WTC11 (cell line): ENCODE measurements around the gene ADCY2. TPM values are rescaled to one million over a fixed set of nuclear protein-coding genes. Genes with fewer than 3 reads are reported as not detected.
A peak's percentile ranks its signal among the peaks of the same experiment; 100 is the strongest.

Experiments used
- ATAC-seq: fragments of 200-7000 bp; cut with Tn5 transposase; 2 replicates; pipeline ENCODE4 v1.10.0; 2021; ENCODE audit warnings: mild to moderate bottlenecking, moderate library complexity
- CTCF ChIA-PET: fragments of 300-600 bp; sonication (Branson Sonifier 250); formaldehyde crosslinking; loops from one replicate; lab custom pipeline; 2021; ENCODE audit warnings: antibody characterized with exemption; lab: Charles Lee
- POLR2A ChIA-PET: fragments of 350-600 bp; sonication (Branson Sonifier 250); formaldehyde crosslinking; loops from one replicate; lab custom pipeline; 2021; ENCODE audit warnings: antibody characterized with exemption; lab: Charles Lee
- DNase-seq: peaks from one replicate; pipeline ENCODE4 v3.0.0; 2021; ENCODE audit warnings: low spot score
- H3K27ac Mint-ChIP-seq: 2 replicates; pipeline ENCODE4 v1.8.0; 2021; ENCODE audit warnings: mixed read lengths
- H3K27me3 Mint-ChIP-seq: 2 replicates; pipeline ENCODE4 v1.8.0; 2021; ENCODE audit warnings: low read depth, mild to moderate bottlenecking, moderate library complexity, mixed read lengths
- H3K36me3 Mint-ChIP-seq: 2 replicates; pipeline ENCODE4 v1.8.0; 2021; ENCODE audit warnings: mixed read lengths
- H3K4me1 Mint-ChIP-seq: 2 replicates; pipeline ENCODE4 v1.8.0; 2022; ENCODE audit warnings: mixed read lengths
- H3K4me3 Mint-ChIP-seq: 2 replicates; pipeline ENCODE4 v1.8.0; 2021; ENCODE audit warnings: mild to moderate bottlenecking, moderate library complexity, mixed read lengths
- H3K9me3 Mint-ChIP-seq: 2 replicates; pipeline ENCODE4 v1.8.0; 2021; ENCODE audit warnings: mixed read lengths
- ARID4B ChIP-seq: sonication (generic); formaldehyde crosslinking; IDR thresholded peaks from 2 replicates; pipeline ENCODE4 v1.8.0; 2023; ENCODE audit warnings: missing genetic modification reagents, mild to moderate bottlenecking, borderline replicate concordance
- ATF2 ChIP-seq: sonication (generic); formaldehyde crosslinking; IDR thresholded peaks from 2 replicates; pipeline ENCODE4 v1.8.1; 2022; ENCODE audit warnings: low read depth, missing genetic modification reagents, borderline replicate concordance
- ATF6 ChIP-seq: sonication (generic); formaldehyde crosslinking; IDR thresholded peaks from 2 replicates; pipeline ENCODE4 v1.8.1; 2023; ENCODE audit warnings: mild to moderate bottlenecking, missing genetic modification reagents
- CREM ChIP-seq: sonication (generic); formaldehyde crosslinking; IDR thresholded peaks from 2 replicates; pipeline ENCODE4 v1.8.1; 2022; ENCODE audit warnings: mild to moderate bottlenecking, missing genetic modification reagents, moderate library complexity
- ERG ChIP-seq: fragments of 250-450 bp; sonication (Bioruptor Pico); IDR thresholded peaks from 2 replicates; pipeline ENCODE4 v1.8.0; 2021; ENCODE audit warnings: mild to moderate bottlenecking
- ESRRA ChIP-seq: sonication (generic); formaldehyde crosslinking; IDR thresholded peaks from 2 replicates; pipeline ENCODE4 v1.8.1; 2022; ENCODE audit warnings: mild to moderate bottlenecking, missing genetic modification reagents, borderline replicate concordance
- NFYB ChIP-seq: sonication (generic); formaldehyde crosslinking; conservative IDR thresholded peaks from 2 replicates; pipeline ENCODE4 v1.8.0; 2022; ENCODE audit warnings: low read depth, missing genetic modification reagents
- NR1H2 ChIP-seq: sonication (generic); formaldehyde crosslinking; IDR thresholded peaks from 2 replicates; pipeline ENCODE4 v1.9.0; 2021; ENCODE audit warnings: mild to moderate bottlenecking, moderate library complexity, missing genetic modification reagents
- RELA ChIP-seq: sonication (generic); formaldehyde crosslinking; IDR thresholded peaks from 2 replicates; pipeline ENCODE4 v1.8.1; 2022; ENCODE audit warnings: missing genetic modification reagents, mild to moderate bottlenecking, borderline replicate concordance
- SMAD3 ChIP-seq: sonication (generic); formaldehyde crosslinking; IDR thresholded peaks from 2 replicates; pipeline ENCODE4 v1.8.0; 2022; ENCODE audit warnings: missing genetic modification reagents, mild to moderate bottlenecking, borderline replicate concordance
- SOX15 ChIP-seq: fragments of 250-450 bp; sonication (Bioruptor Pico); IDR thresholded peaks from 2 replicates; pipeline ENCODE4 v1.9.0; 2021; ENCODE audit warnings: mild to moderate bottlenecking
- SP1 ChIP-seq: sonication (generic); formaldehyde crosslinking; conservative IDR thresholded peaks from 2 replicates; pipeline ENCODE4 v1.8.1; 2022; ENCODE audit warnings: missing genetic modification reagents
- USF2 ChIP-seq: sonication (generic); formaldehyde crosslinking; IDR thresholded peaks from 2 replicates; pipeline ENCODE4 v1.8.1; 2023; ENCODE audit warnings: mild to moderate bottlenecking, missing genetic modification reagents, moderate library complexity
- ZBTB43 ChIP-seq: sonication (generic); formaldehyde crosslinking; IDR thresholded peaks from 2 replicates; pipeline ENCODE4 v1.8.1; 2023; ENCODE audit warnings: mild to moderate bottlenecking, missing genetic modification reagents
- ZNF121 ChIP-seq: sonication (generic); formaldehyde crosslinking; IDR thresholded peaks from 2 replicates; pipeline ENCODE4 v1.8.0; 2023; ENCODE audit warnings: missing genetic modification reagents
- ZNF317 ChIP-seq: sonication (generic); formaldehyde crosslinking; IDR thresholded peaks from 2 replicates; pipeline ENCODE4 v1.8.1; 2023; ENCODE audit warnings: low read depth, mild to moderate bottlenecking, moderate library complexity, missing genetic modification reagents, borderline replicate concordance
- ZNF423 ChIP-seq: fragments of 250-450 bp; sonication (Bioruptor Pico); IDR thresholded peaks from 2 replicates; pipeline ENCODE4 v2.1.2; 2022; ENCODE audit warnings: mild to moderate bottlenecking, moderate library complexity
- ZNF671 ChIP-seq: fragments of 250-450 bp; sonication (Bioruptor Pico); IDR thresholded peaks from 2 replicates; pipeline ENCODE4 v1.8.0; 2021; ENCODE audit warnings: mild to moderate bottlenecking
- total RNA-seq: library from RNA; stranded (reverse); gene quantifications from 3 replicates; pipeline ENCODE4 v1.2.3, GENCODE V29; 2021

ADCY2 gene
- total RNA-seq, 1 experiment from 2014 or later, result 142 TPM

- CTCF ChIA-PET, result interaction anchor here (1.2 kb wide), 1 partner anchor 58 kb away, joined by 3 read pairs; no protein-coding TSS in a partner anchor
- Mint-ChIP-seq H3K27ac (0 out of 2 replicates have a peak overlapping the region, but pooled peaks have one; percentile 33), H3K27me3 (no peaks in the 10 kb centered on the region), H3K36me3 (peaks cover 13% of the 10 kb centered on the region), H3K4me3 (no peak overlapping the region)
- ATAC-seq, result no peak
- TF ChIP-seq ZNF121 (CRISPR knock-in tag) (no peak), RELA (CRISPR knock-in tag) (no peak), ZNF317 (CRISPR knock-in tag) (no peak), NFYB (CRISPR knock-in tag) (no peak), ERG (no peak), SOX15 (CRISPR knock-in tag) (no peak), ZNF423 (CRISPR knock-in tag) (no peak), SMAD3 (CRISPR knock-in tag) (no peak), ZBTB43 (no peak), NR1H2 (no peak), ARID4B (CRISPR knock-in tag) (no peak), USF2 (CRISPR knock-in tag) (no peak), ATF6 (no peak), CREM (CRISPR knock-in tag) (no peak), ESRRA (CRISPR knock-in tag) (no peak), ATF2 (CRISPR knock-in tag) (no peak), ZNF671 (CRISPR knock-in tag) (no peak), SP1 (CRISPR knock-in tag) (no peak)
- TF ChIP-seq, all 79 proteins: peak for 0
- Mint-ChIP-seq H3K4me1 (peaks cover 5% of the 10 kb centered on the region; the same call in 1 of the 2 replicates), H3K9me3 (peaks cover 3% of the 10 kb centered on the region)
- POLR2A ChIA-PET, result no interaction called here
- DNase-seq, result no peak
Observed at GRCh38 chr5:7577381-7577780, 181.4 kb downstream of the ADCY2 start.
